Skeletal muscle tissue (tissue), 4 donors: Measurements from ENCODE around the gene TRIM14. TPM values are rescaled to one million over a fixed set of nuclear protein-coding genes. Genes with fewer than 3 reads are reported as not detected.
A peak's percentile ranks its signal among the peaks of the same experiment; 100 is the strongest.

Experiments
- H3K27ac ChIP-seq: one replicate; pipeline ENCODE4 v1.7.0; 2013; ENCODE audit warnings: mild to moderate bottlenecking, low read depth, low read length, inconsistent platforms
- H3K27me3 ChIP-seq, 3 donors: one replicate each; pipeline ENCODE4 v1.7.0; 2013; ENCODE audit warnings: low read length in 3 of 3; ENCODE audit not compliant: control insufficient read depth in 3 of 3, insufficient read depth in 3 of 3
- H3K36me3 ChIP-seq, 3 donors: one replicate each; pipeline ENCODE4 v1.7.0; 2013; ENCODE audit warnings: low read length in 3 of 3; ENCODE audit not compliant: control insufficient read depth in 3 of 3, insufficient read depth in 3 of 3
- H3K4me1 ChIP-seq, 3 donors: one replicate each; pipeline ENCODE4 v1.7.0; 2013; ENCODE audit warnings: low read length in 3 of 3, mild to moderate bottlenecking in 3 of 3; ENCODE audit not compliant: control insufficient read depth in 3 of 3, insufficient read depth in 3 of 3
- H3K4me3 ChIP-seq, 3 donors: one replicate each; pipeline ENCODE4 v1.7.0; 2013; ENCODE audit warnings: low read length in 3 of 3
- H3K9ac ChIP-seq, 3 donors: one replicate each; pipeline ENCODE4 v1.7.0; 2013; ENCODE audit warnings: low read length in 3 of 3, mild to moderate bottlenecking in 3 of 3, moderate library complexity in 2 of 3, low read depth in 1 of 3
- H3K9me3 ChIP-seq, 3 donors: one replicate each; pipeline ENCODE4 v1.7.0; 2013; ENCODE audit warnings: low read length in 3 of 3; ENCODE audit not compliant: control insufficient read depth in 3 of 3
- total RNA-seq: library from RNA; depleted of rRNA; stranded (reverse); fragments of >200 nt; gene quantifications from one replicate; pipeline ENCODE4 v1.2.3, GENCODE V29; 2014
- donor health status: Osteomylitis.

The TRIM14 gene
- total RNA-seq, 1 donor from 2014 or later, result 1.0 TPM

GRCh38 chr9:98064623-98065392 is 54.2 kb downstream of the TRIM14 start:
- no peak overlapping the region for H3K9ac ChIP-seq
- H3K27ac ChIP-seq, result no peak overlapping the region
- no peaks in the 10 kb centered on the region for H3K27me3 ChIP-seq
- H3K9me3 ChIP-seq, result no peaks in the 10 kb centered on the region
- no peak overlapping the region for H3K4me3 ChIP-seq
- H3K36me3 ChIP-seq, result peaks cover 12 to 21% (median 15%) of the 10 kb centered on the region in 3 donors
- H3K4me1 ChIP-seq, result no peaks in the 10 kb centered on the region

GRCh38 chr9:98062161-98062560 is 56.9 kb downstream of the TRIM14 start:
- no peaks in the 10 kb centered on the region for H3K9me3 ChIP-seq
- H3K4me3 ChIP-seq, result no peak overlapping the region
- peaks cover 4 to 6% (median 5%) of the 10 kb centered on the region in 3 donors for H3K4me1 ChIP-seq
- no peak overlapping the region for H3K27ac ChIP-seq
- H3K36me3 ChIP-seq, result peaks cover 12 to 21% (median 15%) of the 10 kb centered on the region in 3 donors
- no peak overlapping the region for H3K9ac ChIP-seq
- H3K27me3 ChIP-seq, result no peaks in the 10 kb centered on the region

- H3K9me3 ChIP-seq, result no peaks in the 10 kb centered on the region
- H3K27me3 ChIP-seq, result no peaks in the 10 kb centered on the region
Measured at GRCh38 chr9:98057138-98057799, 61.8 kb downstream of the TRIM14 start.

GRCh38 chr9:98056269-98057137 is 62.5 kb downstream of the TRIM14 start, which contains the start of gene NANS:
NANS (plus strand) TSS chr9:98056732; CDS start chr9:98056809, 77 bp downstream.
- Histone ChIP-seq H3K27me3 (no peaks in the 10 kb centered on the region), H3K9ac (peak within 1 kb of the TSS; percentile 82 to 89 (median 84)), H3K4me3 (peak within 1 kb of the TSS; percentile 88 to 94 (median 91)), H3K27ac (peak within 1 kb of the TSS; percentile 87), H3K4me1 (peaks cover 4 to 13% (median 12%) of the 10 kb centered on the region in 3 donors), H3K36me3 (peaks cover 3 to 5% (median 4%) of the 10 kb centered on the region in 3 donors), H3K9me3 (no peaks in the 10 kb centered on the region)

More at GRCh38 chr9:98057138-98057799, 61.8 kb downstream of the TRIM14 start:
- H3K4me3 ChIP-seq, result peak overlapping the region; percentile 88 to 94 (median 91)
- peak overlapping the region; percentile 87 for H3K27ac ChIP-seq
- peaks cover 4 to 13% (median 12%) of the 10 kb centered on the region in 3 donors for H3K4me1 ChIP-seq
- H3K9ac ChIP-seq, result peak overlapping the region; percentile 79 to 84 (median 82)
- H3K36me3 ChIP-seq, result peaks cover 8 to 11% (median 9%) of the 10 kb centered on the region in 3 donors

- Histone ChIP-seq H3K4me1 (peaks cover 4 to 13% (median 12%) of the 10 kb centered on the region in 3 donors), H3K4me3 (no peak overlapping the region), H3K9me3 (no peaks in the 10 kb centered on the region), H3K36me3 (no peaks in the 10 kb centered on the region), H3K27ac (no peak overlapping the region), H3K9ac (no peak overlapping the region), H3K27me3 (no peaks in the 10 kb centered on the region)
Measured at GRCh38 chr9:98054376-98054951, 64.6 kb downstream of the TRIM14 start.

GRCh38 chr9:98050351-98050750 is 68.7 kb downstream of the TRIM14 start:
- no peaks in the 10 kb centered on the region for H3K9me3 ChIP-seq
- no peaks in the 10 kb centered on the region for H3K4me1 ChIP-seq
- no peak overlapping the region for H3K9ac ChIP-seq
- no peaks in the 10 kb centered on the region for H3K27me3 ChIP-seq
- no peak overlapping the region for H3K27ac ChIP-seq
- H3K4me3 ChIP-seq, result no peak overlapping the region
- no peaks in the 10 kb centered on the region for H3K36me3 ChIP-seq

- Histone ChIP-seq H3K27me3 (no peaks in the 10 kb centered on the region), H3K4me3 (no peak overlapping the region), H3K36me3 (no peaks in the 10 kb centered on the region), H3K9ac (no peak overlapping the region), H3K4me1 (no peaks in the 10 kb centered on the region), H3K9me3 (no peaks in the 10 kb centered on the region), H3K27ac (no peak overlapping the region)
Measured at GRCh38 chr9:98049288-98050072, 69.5 kb downstream of the TRIM14 start.

- Histone ChIP-seq H3K4me3 (no peak overlapping the region), H3K9me3 (no peaks in the 10 kb centered on the region)
Measured at GRCh38 chr9:98047002-98047401, 72.0 kb downstream of the TRIM14 start.

GRCh38 chr9:98046180-98046543 is 72.9 kb downstream of the TRIM14 start:
- Histone ChIP-seq H3K27me3 (no peaks in the 10 kb centered on the region), H3K9me3 (no peaks in the 10 kb centered on the region), H3K4me3 (no peak overlapping the region), H3K4me1 (no peaks in the 10 kb centered on the region), H3K27ac (no peak overlapping the region), H3K9ac (no peak overlapping the region), H3K36me3 (no peaks in the 10 kb centered on the region)

More at GRCh38 chr9:98047002-98047401, 72.0 kb downstream of the TRIM14 start:
- Histone ChIP-seq H3K27ac (no peak overlapping the region), H3K27me3 (no peaks in the 10 kb centered on the region), H3K36me3 (no peaks in the 10 kb centered on the region), H3K9ac (no peak overlapping the region), H3K4me1 (no peaks in the 10 kb centered on the region)
